T-helper 9 cell (primary cell): ENCODE results near the gene KLC3.
"Not testable (repeated sequence)": the region's sequence is repeated elsewhere in the genome, so short reads cannot be mapped to it uniquely, and the experiment has no call there.

Experiments used
- DNase-seq: peaks from one replicate; pipeline ENCODE4 v3.0.0-alpha.2; 2020

Gene KLC3

DNA sequence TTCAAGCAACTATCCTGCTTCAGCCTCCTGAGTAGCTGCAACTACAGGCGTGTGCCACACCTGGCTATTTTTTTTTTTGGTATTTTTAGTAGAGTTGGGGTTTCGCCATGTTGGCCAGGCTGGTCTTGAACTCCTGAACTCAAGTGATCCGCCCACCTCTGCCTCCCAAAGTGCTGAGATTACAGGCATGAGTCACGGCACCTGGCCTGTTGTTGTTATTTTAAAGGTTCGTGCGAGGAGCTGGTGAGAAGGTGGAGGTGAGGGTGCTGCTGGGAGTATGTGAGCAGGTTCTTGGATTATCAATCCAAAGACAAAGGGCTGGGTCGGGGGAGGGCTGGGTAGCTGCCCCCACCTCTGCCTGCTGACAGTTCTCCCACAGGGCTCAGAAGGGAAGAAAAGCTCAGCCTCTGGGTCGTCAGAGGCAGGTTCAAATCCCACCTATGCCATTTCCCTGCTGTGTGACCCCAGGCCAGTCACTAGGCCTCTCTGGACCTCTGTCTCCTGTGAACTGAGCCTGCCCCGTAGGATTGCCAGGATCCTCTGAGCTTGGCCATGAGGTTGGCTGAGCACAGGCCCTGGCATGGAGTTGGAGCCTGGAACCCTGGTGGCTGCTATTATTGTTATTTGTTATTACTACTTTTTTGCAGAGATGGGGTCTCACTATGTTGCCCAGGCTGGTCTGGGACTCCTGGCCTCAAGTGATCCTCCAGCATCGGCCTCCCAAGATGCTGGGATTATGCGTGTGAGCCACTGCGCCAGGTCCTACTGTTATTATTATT, 19.4 kb upstream of the KLC3 start:
- no peak for DNase-seq

DNA sequence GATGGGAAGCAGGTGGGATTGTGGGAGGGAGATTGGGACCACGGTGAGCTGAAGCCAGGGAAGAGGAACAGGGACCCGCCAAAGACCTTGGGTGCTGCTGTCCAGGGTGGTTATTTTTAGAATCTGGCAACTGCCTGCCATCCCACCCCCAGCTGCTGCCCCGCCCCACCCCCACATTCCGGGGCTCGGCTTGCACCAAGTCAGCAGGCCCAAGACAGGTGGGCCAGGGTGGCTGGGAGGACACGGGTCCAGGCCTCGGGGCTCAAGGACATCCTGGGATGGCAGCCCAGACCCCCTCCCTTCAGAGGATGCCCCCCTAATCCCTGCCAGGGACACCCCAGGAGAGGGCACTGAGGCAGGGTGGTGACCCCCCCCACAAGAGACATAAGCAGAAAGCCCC, 18.7 kb upstream of the KLC3 start:
- DNase-seq, result no peak

DNA sequence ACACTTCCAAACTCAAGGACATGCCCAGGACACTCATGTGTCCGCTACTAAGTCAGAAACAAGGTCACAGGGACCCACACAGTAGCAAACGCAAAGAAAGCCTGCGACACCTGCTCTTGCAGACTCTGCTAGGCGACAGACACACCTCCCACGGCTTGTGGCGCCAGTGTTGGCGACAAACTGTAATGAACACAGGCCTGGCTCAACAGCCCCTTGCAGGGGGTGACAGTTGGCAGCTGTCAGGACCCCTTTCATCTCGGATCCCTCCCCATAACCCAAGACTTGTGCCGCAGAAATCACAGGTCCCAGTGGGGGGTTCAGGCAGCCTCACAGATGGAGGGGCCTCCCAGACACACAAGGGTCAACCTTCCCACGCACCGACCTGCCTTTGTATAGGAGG, 18.2 kb upstream of the KLC3 start:
- DNase-seq, result no peak

DNA sequence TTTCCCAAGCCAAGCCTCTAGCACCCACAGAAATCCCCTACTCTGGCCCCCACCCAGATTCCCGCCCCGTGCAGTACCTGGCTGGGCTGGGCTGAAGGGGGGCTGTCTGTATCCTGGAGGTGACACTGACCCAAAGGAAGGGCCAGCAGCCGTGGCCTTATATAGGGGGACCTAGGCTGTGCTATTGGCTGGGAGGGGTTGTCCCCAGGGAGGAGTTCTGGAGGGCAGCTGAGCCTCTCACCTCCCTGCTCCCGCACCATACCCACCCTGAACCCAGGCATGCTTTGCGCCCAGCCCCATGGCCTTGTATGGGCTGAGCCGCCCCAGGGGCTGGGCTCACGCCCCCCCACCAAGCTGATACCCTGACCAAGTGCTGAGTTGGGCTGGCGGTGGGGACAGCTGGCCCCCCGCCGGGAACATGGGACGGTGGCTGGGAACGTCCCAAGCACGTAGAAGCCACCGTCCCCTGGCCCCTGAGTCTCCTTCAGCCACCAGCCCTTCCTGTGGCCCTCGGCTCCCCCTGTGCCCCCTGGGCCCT, 17.7 kb upstream of the KLC3 start, which contains the start of gene CKM:
Gene CKM (minus strand): TSS at position 132 of the 538 bp plus-strand sequence. CDS start 3,162 bp downstream, outside the sequence.
- no peak for DNase-seq

DNA sequence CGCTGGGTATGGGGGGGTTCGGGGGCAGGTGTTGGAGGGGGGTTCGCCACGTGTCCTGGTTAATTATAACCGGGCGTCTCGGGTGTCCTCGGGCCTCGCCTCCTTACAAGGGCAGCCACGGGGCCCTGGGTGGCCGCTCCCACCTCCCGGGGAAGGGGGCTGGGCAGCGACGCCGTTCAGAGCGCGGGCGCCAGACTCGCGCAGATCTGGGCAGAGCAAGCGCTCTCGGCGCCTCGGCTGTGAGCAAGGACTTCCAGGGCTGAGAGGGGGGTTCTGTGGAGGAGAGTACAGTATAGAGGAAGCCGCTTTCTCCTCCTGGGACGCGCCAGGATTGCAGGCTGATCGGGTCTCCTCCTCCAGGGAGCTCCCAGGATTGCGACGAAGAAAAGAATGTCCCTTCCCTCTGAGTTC, 16.9 kb upstream of the KLC3 start:
- no peak for DNase-seq

DNA sequence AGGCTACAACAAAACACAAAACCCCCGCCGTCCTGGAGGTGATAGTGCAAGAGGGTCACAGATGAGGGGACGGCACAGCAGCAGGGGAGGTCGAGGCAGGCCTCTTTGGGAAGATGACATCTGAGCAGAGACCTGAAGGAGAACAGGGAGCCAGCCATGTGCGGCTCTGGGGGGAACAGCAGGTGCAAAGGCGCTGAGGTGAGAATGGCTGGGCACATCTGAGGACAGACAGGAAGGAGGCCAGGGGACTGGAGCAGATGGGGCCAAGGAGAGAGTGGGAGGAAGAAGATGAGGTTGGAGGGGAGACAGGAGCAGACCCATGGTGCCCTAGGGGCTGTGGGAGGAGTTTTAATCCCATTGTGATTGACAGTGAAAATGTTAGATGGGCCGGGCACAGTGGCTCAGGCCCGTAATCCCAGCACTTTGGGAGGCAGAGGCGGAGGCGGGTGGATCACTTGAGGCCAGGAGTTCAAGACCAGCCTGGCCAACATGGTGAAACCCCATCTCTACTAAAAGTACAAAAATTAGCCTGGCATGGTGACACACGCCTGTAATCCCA, 16.1 kb upstream of the KLC3 start:
- DNase-seq, result no peak

DNA sequence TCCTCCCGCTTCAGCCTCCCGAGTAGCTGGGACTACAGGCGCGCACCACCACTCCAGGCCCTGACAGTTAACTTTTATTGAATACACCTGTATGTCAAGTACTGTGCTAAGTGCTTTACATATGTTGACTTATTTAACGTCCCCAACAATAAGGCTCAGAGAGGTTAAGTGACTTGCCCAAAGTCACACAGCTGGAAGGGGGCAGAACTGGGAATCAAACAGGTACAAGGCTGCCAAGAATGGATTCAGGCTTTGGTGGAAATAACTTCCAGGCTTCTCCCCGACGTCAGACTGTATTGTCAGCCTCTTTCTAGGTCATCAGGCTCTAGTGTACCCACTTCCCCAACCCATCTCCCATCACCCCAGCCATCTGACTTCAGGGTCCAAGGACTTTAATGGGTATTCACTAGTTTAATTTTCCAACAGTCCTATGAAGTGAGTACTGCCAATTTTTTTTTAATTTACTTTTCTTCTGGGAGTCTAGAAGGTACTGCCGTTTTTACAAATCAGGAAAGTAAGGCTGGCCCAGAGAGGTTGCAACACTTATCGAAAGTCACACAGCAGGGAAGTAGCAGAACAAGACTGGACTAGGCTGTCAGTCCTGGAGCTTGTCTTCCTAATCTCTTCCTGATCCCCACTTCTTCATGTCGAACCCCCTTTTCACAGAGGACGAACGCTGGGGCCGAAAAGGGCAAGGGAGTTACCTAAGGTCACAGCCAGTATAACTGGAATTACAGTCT, 13.0 kb upstream of the KLC3 start:
- DNase-seq, result no peak

DNA sequence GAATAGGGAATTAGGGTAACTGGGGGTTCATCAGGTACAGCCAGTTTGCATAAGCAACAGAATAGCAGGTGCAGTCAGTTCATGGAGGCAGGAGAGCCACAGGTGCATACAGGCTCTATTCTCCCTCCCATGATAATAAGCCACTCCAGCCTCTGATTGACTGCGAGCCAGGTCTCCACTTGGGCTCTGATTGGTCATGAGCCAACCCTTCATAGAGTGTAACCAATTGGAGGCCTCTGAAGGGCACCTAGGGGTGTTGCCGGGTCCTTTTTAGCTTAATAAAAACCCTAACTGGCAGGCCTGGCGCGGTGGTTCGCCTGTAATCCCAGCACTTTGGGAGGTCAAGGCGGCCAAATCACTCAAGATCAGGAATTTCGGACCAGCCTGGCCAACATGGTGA, 9.1 kb upstream of the KLC3 start:
- DNase-seq, result no peak

DNA sequence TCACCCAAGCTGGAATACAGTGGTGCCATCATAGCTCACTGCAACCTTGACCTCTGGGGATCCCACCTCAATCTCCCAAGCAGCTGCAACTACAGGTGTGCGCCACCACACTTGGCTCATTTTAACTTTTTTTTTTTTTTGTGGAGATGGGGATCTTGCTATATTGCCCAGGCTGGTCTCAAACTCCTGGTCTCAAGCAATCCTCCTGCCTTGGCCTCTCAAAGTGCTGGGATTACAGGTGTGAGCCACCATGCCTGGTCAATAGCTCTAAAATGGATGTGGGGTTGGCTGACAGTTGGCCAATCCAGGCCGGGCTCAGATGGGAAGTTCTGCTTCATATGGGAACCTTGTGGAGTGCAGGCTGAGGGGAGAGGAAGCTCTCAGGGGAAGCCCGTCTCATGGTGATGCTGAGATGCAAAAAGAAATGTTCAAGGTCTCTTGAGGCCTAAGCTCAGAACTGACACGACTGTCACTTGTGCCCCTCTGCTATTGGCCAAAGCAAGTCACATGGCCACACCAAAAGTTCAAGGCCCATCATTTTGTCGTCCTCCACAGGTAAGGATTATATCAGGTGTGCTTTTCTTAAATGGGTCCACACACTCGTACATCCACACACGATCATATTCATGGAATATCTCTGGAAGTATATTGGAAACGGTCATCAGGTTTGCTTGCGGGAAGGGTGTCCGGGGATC, 6.8 kb upstream of the KLC3 start:
- DNase-seq, result no peak

DNA sequence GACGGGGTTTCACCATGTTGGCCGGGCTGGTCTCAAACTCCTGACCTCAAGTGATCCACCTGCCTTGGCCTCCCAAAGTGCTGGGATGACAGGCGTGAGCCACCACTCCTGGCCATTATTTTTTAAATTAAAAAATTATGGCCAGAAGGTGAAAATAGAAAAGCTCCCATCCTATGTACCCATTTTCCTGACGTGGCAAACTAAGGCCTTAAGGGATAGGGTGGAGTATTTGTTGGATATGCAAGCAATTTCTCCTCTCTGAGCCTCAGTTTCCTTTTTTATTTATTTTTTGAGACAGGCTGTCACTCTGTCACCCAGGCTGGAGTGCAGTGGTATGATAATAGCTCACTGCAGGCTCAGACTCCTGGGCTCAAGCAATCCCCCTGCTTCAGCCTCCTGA, 5.7 kb upstream of the KLC3 start:
- not testable (repeated sequence) for DNase-seq

DNA sequence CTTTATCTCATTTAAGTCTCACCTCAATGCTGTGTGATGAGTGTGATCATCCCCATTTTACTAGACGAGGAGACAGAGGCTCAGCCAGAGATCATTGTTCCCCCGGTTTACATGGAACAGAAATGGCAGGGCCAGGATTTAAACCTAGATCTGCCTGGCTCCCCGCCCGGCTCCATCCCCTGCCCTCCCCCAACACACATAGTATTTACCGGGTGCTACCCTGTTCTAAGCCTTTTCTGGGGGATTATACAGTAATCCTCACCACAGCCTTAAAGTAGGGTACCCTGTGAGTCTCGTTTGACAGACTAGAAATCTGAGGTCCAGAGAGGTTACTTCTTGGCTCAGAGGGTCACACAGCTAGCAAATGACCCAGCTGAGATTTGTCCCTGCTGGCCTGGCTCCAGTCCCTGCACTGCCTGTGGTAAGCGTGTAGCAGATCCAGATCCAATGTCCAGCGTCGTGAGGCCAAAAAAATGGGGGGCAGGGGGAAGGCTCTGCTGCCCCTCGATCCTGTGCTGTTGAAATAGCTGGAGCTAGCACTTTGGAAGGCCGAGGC, 3.8 kb upstream of the KLC3 start:
- DNase-seq, result no peak

DNA sequence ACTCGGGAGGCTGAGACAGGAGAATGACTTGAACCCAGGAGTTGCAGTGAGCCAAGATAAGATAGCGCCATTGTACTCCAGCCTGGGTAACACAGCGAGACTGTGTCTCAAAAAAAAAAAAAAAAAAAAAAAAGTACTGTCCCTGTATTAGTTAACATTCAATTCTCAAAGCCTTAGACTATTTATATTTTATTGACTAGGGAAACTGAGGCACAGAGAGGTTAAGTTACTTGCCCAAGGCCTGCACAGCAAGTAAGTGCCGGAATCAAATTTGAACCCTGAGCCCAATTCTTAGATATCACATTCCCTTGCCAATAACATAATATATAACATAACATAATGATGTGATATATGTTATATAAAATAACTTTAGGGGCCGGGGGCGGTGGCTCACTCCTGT, 921 bp upstream of the KLC3 start:
- DNase-seq, result no peak

DNA sequence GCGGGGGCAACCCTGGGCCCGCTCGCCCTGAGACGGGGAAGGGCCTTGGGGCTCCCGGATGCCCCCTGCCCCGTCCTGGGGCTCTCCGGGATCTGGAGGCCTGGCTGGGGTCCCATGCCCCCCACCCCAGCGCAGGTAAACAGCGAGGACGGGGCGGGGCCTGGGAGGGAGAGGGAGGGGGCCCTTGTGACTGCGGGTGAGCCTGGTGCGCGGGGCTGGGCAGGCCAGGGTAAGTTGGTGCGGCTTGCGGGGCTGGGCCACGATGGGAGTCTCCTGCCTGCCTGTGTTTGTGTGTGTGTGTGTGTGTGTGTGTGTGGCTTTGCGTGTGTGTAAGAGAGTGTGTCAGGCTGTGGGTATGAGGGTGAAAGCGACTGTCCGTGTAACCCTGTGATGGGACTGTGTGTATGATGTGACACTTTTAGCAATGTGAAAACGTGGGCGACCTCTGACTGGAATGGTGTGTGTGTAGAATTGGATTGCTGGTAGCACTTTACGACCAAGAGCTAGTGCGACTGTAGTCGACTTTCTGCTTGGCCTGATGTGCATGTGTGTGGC, 426 bp downstream of the KLC3 start:
- no peak for DNase-seq

DNA sequence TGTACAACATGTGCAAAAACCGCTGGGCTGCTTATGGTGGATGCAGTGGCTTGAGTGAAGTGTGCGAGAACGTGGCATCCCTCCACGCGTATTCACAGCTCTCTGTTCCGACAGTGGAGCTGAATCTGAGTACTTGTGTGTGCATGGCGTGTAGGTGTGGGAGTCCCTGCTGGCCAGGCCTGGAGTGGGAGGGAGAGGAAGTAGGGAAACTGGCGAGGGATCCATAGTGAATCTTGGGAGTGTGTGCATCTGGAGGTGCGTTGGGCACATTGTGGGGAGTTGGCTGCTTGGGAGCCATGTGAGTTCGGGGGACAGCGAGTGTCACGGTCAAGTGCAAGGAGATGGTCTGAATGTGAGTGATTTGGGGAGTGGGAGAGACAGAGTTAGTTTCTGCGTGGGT, 2.4 kb downstream of the KLC3 start:
- no peak for DNase-seq

DNA sequence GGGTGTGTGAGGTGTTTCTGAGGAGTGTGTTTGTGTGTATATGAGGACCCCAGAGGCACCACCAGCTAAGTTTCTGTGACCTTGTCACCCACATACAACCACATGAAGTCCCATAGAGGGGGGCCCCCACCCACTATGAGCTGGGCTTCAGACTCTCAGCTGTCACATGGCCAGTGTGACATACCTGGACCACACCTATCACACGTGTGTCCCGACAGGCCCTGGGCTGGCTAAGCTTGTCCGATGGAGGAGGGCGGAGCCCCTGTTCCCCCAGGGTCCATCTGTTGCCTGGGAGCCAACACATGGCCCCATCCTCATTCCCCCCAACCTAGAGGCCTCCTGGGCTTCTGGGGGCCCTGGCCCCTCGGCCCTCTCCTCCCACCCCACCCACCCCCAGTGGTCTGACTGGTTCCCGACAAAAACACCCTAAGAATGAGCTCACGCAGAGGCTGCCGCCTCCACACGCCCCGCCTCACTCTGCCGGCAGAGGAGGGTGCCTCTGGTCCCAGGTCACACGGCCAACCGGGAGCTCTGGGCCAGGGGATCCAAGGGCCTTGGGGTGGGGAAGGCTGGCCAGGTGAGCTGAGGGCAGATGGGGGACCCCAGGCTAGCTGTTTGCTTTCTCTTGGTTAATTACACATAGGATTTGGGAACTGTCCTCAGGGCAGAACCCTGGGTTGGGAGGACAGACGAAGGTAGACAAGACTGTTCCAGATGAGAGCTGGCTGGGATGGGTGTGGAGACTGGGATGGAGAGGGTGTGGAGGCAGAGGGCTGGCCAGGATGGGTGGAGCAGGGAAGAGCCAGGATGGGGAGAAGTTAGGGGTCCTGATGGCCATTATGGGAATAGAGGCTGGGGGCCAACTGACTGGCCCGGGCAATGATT, 4.3 kb downstream of the KLC3 start:
- DNase-seq, result no peak

DNA sequence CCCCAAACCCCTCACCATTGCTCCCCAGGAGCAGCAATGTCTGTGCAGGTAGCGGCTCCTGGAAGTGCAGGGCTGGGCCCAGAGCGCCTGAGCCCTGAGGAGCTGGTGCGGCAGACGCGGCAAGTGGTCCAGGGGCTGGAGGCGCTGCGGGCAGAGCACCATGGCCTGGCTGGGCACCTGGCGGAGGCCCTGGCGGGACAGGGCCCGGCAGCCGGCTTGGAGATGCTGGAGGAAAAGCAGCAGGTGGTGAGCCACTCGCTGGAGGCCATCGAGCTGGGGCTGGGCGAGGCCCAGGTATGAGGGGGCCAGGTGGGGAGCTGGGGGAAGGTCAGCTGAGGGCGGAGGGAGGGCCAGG, 4.9 kb downstream of the KLC3 start:
- no peak for DNase-seq

DNA sequence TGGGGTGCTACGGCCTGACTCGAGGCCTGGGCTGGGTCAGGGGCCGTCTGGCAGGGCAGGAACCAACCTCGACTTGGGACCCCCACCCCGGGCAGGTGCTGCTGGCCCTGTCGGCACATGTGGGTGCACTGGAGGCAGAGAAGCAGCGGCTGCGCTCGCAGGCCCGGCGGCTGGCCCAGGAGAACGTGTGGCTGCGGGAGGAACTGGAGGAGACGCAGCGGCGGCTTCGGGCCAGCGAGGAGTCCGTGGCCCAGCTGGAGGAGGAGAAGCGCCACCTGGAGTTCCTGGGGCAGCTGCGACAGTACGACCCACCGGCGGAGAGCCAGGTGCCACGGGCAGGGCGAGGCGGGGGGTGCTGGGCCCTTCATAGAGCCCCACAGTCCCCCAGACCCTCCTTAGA, 5.9 kb downstream of the KLC3 start:
- DNase-seq, result no peak

DNA sequence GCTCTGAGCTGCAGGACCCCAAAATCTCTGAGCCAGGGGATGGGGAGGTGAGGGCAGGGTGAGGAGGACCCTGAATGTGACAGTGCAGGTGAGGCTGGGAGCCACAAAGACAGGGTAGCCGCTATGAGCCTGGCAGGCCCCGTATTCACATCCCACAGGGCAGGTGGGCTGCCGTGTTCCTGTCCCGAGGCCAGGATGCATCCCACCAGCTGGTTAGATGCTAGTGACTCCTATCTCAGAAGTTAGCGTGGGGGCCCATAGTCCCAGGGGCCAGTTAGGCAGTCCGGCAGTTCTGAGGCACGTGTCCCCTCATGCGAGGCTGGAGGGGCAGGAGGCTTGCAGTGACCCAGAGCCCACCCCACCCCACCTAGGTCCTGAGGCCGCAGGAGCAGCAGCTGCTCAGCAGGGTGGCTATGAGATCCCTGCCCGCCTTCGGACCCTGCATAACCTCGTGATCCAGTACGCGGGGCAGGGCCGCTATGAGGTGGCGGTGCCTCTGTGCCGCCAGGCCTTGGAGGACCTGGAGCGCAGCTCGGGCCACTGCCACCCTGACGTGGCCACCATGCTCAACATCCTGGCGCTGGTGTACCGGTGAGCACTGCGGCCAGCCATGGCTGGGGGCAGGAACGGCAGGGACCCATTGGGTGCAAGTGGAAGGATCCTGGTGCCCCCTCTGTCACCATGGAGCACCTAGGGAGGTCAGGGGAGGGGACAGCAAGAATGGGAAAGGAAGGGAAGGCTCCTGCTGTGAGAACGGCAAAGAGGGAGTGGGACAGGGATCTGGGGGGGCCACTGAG, 7.2 kb downstream of the KLC3 start:
- DNase-seq, result no peak

DNA sequence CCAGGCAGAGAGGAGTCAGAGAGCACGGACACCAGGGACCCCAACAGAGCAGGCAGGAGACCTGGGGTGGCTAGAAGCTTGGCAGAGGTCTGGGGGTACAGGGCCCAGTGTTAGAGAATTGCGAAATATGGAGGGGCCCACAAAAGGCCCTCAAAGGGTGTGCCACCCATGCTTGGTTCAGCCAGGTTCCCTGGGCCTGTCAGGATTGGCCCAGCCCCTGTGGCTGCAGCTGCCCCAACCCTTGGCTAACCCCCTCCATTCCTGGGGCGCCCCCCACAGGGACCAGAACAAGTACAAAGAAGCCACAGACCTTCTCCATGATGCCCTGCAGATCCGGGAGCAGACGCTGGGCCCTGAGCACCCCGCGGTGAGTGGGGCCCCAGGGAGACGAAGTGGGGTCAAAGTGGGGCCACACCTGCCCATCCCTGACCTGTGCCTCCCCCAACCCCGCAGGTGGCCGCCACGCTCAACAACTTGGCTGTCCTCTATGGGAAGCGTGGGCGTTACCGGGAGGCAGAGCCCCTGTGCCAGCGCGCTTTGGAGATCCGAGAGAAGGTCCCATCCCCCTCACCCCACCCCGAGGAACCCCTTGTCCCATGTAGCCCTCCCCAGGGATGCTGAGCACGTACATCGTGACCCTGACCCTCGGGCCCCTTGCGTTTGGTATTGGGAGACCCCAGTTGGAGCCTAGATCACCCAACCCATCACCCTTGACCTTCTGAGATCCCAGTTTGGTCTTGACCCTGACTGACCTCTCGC, 8.0 kb downstream of the KLC3 start:
- DNase-seq, result no peak

DNA sequence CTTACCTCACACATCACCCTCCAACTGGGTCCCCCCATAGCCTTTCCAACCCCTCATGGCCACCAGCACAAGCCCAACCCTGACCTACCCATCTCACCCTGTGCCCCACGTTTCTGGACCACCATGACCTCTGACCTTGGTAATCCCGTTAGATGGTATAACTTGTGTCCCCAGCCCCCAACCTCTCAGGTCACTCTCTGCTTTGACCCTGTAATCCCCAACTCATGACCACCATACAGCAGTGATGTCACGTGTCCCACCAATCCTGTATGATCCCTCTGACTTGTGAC, 8.5 kb downstream of the KLC3 start:
- DNase-seq, result no peak
